Caco-2 (cell line): ENCODE measurements around the gene PAM16. TPM values are rescaled to one million over a fixed set of nuclear protein-coding genes. Genes with fewer than 3 reads are reported as not detected.

ENCODE experiments used
- Bru-seq: library from RNA; stranded (reverse); fragments of 400-500 nt; gene quantifications from one replicate; lab custom pipeline; 2021; lab: Mats Ljungman, UMichigan
- BruChase-seq, 2 experiments: library from RNA; stranded (reverse); fragments of 400-500 nt; gene quantifications; one replicate each; lab custom pipeline; 2021; lab: Mats Ljungman, UMichigan
- BruUV-seq: library from RNA; stranded (reverse); fragments of 400-500 nt; replicated peaks from 2 replicates; lab custom pipeline; 2021; lab: Mats Ljungman, UMichigan
- CTCF ChIA-PET: fragments of 300-600 bp; sonication (Branson Sonifier 250); formaldehyde crosslinking; loops from one replicate; lab custom pipeline; 2022; ENCODE audit warnings: antibody characterized with exemption; lab: Charles Lee
- POLR2A ChIA-PET: fragments of 300-600 bp; sonication (Branson Sonifier 250); formaldehyde crosslinking; loops from one replicate; lab custom pipeline; 2022; ENCODE audit warnings: antibody characterized with exemption; lab: Charles Lee
- DNase-seq, 2 experiments: peaks; one replicate each; pipeline versions ENCODE4 v3.0.0 to v3.0.0-alpha.2; 2020 to 2022
- H3K27me3 ChIP-seq: replicated peaks from 2 replicates; pipeline ENCODE4 v1.6.0; 2011; ENCODE audit warnings: low read length; ENCODE audit not compliant: control insufficient read depth, insufficient read depth
- H3K36me3 ChIP-seq: 2 replicates; pipeline ENCODE4 v1.5.1; 2011; ENCODE audit warnings: low read length; ENCODE audit not compliant: control insufficient read depth, insufficient read depth
- H3K4me1 ChIP-seq: fragments of 250-450 bp; sonication (Bioruptor Pico); 2 replicates; pipeline ENCODE4 v1.5.1; 2020; ENCODE audit warnings: mild to moderate bottlenecking
- H3K4me3 ChIP-seq: 2 replicates; pipeline ENCODE4 v1.5.1; 2011; ENCODE audit warnings: low read depth, mild to moderate bottlenecking, control low read depth, low read length
- H3K9me3 ChIP-seq: fragments of 250-450 bp; sonication (Bioruptor Pico); 2 replicates; pipeline ENCODE4 v1.5.1; 2020; ENCODE audit warnings: mild to moderate bottlenecking, moderate library complexity
- H3K27ac Mint-ChIP-seq: one replicate; pipeline ENCODE4 v1.8.0; 2022; ENCODE audit warnings: mixed read lengths; ENCODE audit not compliant: unreplicated experiment
- H3K27me3 Mint-ChIP-seq: one replicate; pipeline ENCODE4 v1.8.0; 2022; ENCODE audit warnings: mixed read lengths; ENCODE audit not compliant: insufficient read depth, unreplicated experiment
- H3K36me3 Mint-ChIP-seq: one replicate; pipeline ENCODE4 v1.8.0; 2022; ENCODE audit warnings: mild to moderate bottlenecking, mixed read lengths; ENCODE audit not compliant: insufficient read depth, unreplicated experiment
- H3K4me1 Mint-ChIP-seq: one replicate; pipeline ENCODE4 v1.8.0; 2022; ENCODE audit warnings: low read depth, mixed read lengths; ENCODE audit not compliant: unreplicated experiment
- H3K4me3 Mint-ChIP-seq: one replicate; pipeline ENCODE4 v1.8.0; 2022; ENCODE audit warnings: mild to moderate bottlenecking, moderate library complexity, mixed read lengths; ENCODE audit not compliant: unreplicated experiment
- H3K9me3 Mint-ChIP-seq: one replicate; pipeline ENCODE4 v1.8.0; 2022; ENCODE audit warnings: mixed read lengths; ENCODE audit not compliant: unreplicated experiment
- CTCF ChIP-seq, 2 experiments: fragments of 200-600 bp in 1 of 2; IDR thresholded peaks; 1 replicate in 1 of 2; 2 replicates in 1 of 2; pipeline versions ENCODE4 v1.5.1 to v1.8.0; 2011 to 2022; ENCODE audit warnings: antibody characterized with exemption in 1 of 2, control low read depth in 1 of 2, inconsistent platforms in 1 of 2, low read depth in 1 of 2, low read length in 1 of 2, mild to moderate bottlenecking in 1 of 2, moderate library complexity in 1 of 2; ENCODE audit not compliant: insufficient read depth in 1 of 2, severe bottlenecking in 1 of 2, unreplicated experiment in 1 of 2
- intact Hi-C: fragments of 100-400 bp; cut with micrococcal nuclease; formaldehyde crosslinking; loops from one replicate; pipeline ENCODE4 v1.10.0; 2022; ENCODE audit not compliant: unreplicated experiment
- long read RNA-seq: library from polyadenylated mRNA; stranded (forward); transcript quantifications from one replicate; pipeline ENCODE4 v2.0.0, GENCODE V29; 2022
- total RNA-seq: library from RNA; stranded (reverse); gene quantifications from 2 replicates; pipeline ENCODE4 v1.2.3, GENCODE V29; 2022

Gene PAM16
- total RNA-seq (74.1 and 76.5 TPM in 2 replicates), Bru-seq, nascent RNA (percentile 48 among the genes with signal in this experiment), BruChase-seq, experiment 1, labeled RNA remaining after a 2-hour chase (percentile 51 among the genes with signal in this experiment), BruChase-seq, experiment 2, labeled RNA remaining after a 6-hour chase (percentile 58 among the genes with signal in this experiment)
- long read RNA-seq, transcript PAM16-201 (5 exons, 587 nt): major isoform, 31 of 43 reads
- long read RNA-seq, partial matches to known transcripts: 2 of 43 reads
- long read RNA-seq, other reads (novel, unspliced or antisense): 2 of 43 reads

GRCh38 chr16:4350787-4351659, at the start of gene PAM16:
Gene PAM16, minus strand, starts transcription at chr16:4351321. Its CDS starts 87 bp downstream, at chr16:4351234.
- no peaks in the 10 kb centered on the region for H3K27me3 Mint-ChIP-seq
- Histone ChIP-seq H3K27me3 (no peaks in the 10 kb centered on the region), H3K36me3 (no peaks in the 10 kb centered on the region; the same call in 1 of the 2 replicates), H3K4me3 (peak within 1 kb of the TSS; percentile 59), H3K9me3 (no peaks in the 10 kb centered on the region), H3K4me1 (no peaks in the 10 kb centered on the region)
- ChIA-PET CTCF (interaction anchor here (0.7 to 1.2 kb wide), 5 partner anchors 24 to 97 kb away, joined by 3 to 15 read pairs (median 3); no protein-coding TSS in a partner anchor), POLR2A (interaction anchor here (0.5 to 1.2 kb wide), 2 partner anchors 97 to 98 kb away, joined by 3 to 6 read pairs; no protein-coding TSS in a partner anchor)
- intact Hi-C loops: no loop called here
- peak; percentile 96 to 97 for DNase-seq
- H3K9me3 Mint-ChIP-seq: no peaks in the 10 kb centered on the region
- TF ChIP-seq CTCF (IDR thresholded peaks at IDR 0.05; ENCODE audit: insufficient read depth in 1 of 2, low read depth in 1 of 2, low read length in 1 of 2, severe bottlenecking in 1 of 2, unreplicated experiment in 1 of 2): no peak
- H3K4me1 Mint-ChIP-seq: no peaks in the 10 kb centered on the region
- TSS peak; percentile 47 for BruUV-seq
- H3K4me3 Mint-ChIP-seq: peak within 1 kb of the TSS; percentile 83
- H3K27ac Mint-ChIP-seq: peak within 1 kb of the TSS; percentile 87
- H3K36me3 Mint-ChIP-seq: peaks cover 12% of the 10 kb centered on the region

GRCh38 chr16:4399001-4399730, 48.0 kb upstream of the PAM16 start:
- Histone ChIP-seq H3K27me3 (no peaks in the 10 kb centered on the region), H3K4me1 (no peaks in the 10 kb centered on the region), H3K36me3 (peaks cover 1% of the 10 kb centered on the region), H3K9me3 (no peaks in the 10 kb centered on the region), H3K4me3 (no peak overlapping the region)
- H3K4me1 Mint-ChIP-seq: no peaks in the 10 kb centered on the region
- intact Hi-C loops: no loop called here
- H3K9me3 Mint-ChIP-seq: no peaks in the 10 kb centered on the region
- POLR2A ChIA-PET: no interaction called here
- DNase-seq: no peak
- no peak overlapping the region for H3K27ac Mint-ChIP-seq
- no TSS peak for BruUV-seq
- H3K27me3 Mint-ChIP-seq: no peaks in the 10 kb centered on the region
- peaks cover 7% of the 10 kb centered on the region for H3K36me3 Mint-ChIP-seq
- H3K4me3 Mint-ChIP-seq: no peak overlapping the region
- TF ChIP-seq CTCF (IDR thresholded peaks at IDR 0.05; ENCODE audit: insufficient read depth in 1 of 2, low read depth in 1 of 2, low read length in 1 of 2, severe bottlenecking in 1 of 2, unreplicated experiment in 1 of 2): no peak
- CTCF ChIA-PET: no interaction called here
